H1 (cell line): ENCODE measurements around the gene CCDC7.

Source experiments
- CHD2 ChIP-seq: IDR thresholded peaks from 2 replicates; pipeline ENCODE4 v1.6.1; 2012; ENCODE audit warnings: low read length, improper control_type of control experiment
- CREB1 ChIP-seq: IDR thresholded peaks from 2 replicates; pipeline ENCODE4 v1.6.1; 2012; ENCODE audit warnings: inconsistent platforms
- CTCF ChIP-seq, 3 experiments: IDR thresholded peaks; 1 replicate in 2 of 3; 2 replicates in 1 of 3; pipeline versions ENCODE4 v1.5.1 to v1.6.1; 2011; ENCODE audit warnings: low read length in 3 of 3, mild to moderate bottlenecking in 3 of 3, inconsistent platforms in 2 of 3, low read depth in 1 of 3, moderate library complexity in 1 of 3; ENCODE audit not compliant: insufficient read depth in 1 of 3; ENCODE audit errors: control extremely low read depth in 1 of 3
- EP300 ChIP-seq, 2 experiments: IDR thresholded peaks; 1 replicate in 1 of 2; 2 replicates in 1 of 2; pipeline ENCODE4 v1.6.1; 2011 to 2012; ENCODE audit warnings: low read depth in 2 of 2, low read length in 2 of 2, mild to moderate bottlenecking in 2 of 2, borderline replicate concordance in 1 of 2, inconsistent platforms in 1 of 2, moderate library complexity in 1 of 2
- HDAC6 ChIP-seq: IDR thresholded peaks from one replicate; pipeline ENCODE4 v1.7.1; 2012; ENCODE audit warnings: low read depth, mild to moderate bottlenecking, inconsistent platforms, low read length, moderate library complexity
- MAFK ChIP-seq: IDR thresholded peaks from 2 replicates; pipeline ENCODE4 v1.6.1; 2012; ENCODE audit warnings: low read depth, mild to moderate bottlenecking, improper control_type of control experiment, low read length
- MAX ChIP-seq: IDR thresholded peaks from 2 replicates; pipeline ENCODE4 v1.6.1; 2012; ENCODE audit warnings: inconsistent platforms
- POLR2A ChIP-seq, 2 experiments: IDR thresholded peaks; 1 replicate in 1 of 2; 2 replicates in 1 of 2; pipeline ENCODE4 v1.6.1; 2011; ENCODE audit warnings: low read depth in 2 of 2, low read length in 2 of 2, mild to moderate bottlenecking in 2 of 2; ENCODE audit errors: control extremely low read depth in 1 of 2
- POLR2AphosphoS5 ChIP-seq: IDR thresholded peaks from 2 replicates; pipeline ENCODE4 v1.6.1; 2011; ENCODE audit warnings: low read depth, low read length
- RFX5 ChIP-seq: IDR thresholded peaks from 2 replicates; pipeline ENCODE4 v1.6.1; 2011; ENCODE audit warnings: low read depth, low read length, improper control_type of control experiment, borderline replicate concordance
- SIN3A ChIP-seq, 2 experiments: IDR thresholded peaks in 1 of 2; conservative IDR thresholded peaks in 1 of 2; 2 replicates each; pipeline ENCODE4 v1.6.1; 2011 to 2012; ENCODE audit warnings: low read length in 2 of 2, improper control_type of control experiment in 1 of 2, low read depth in 1 of 2, mild to moderate bottlenecking in 1 of 2
- YY1 ChIP-seq: IDR thresholded peaks from 2 replicates; pipeline ENCODE4 v1.6.1; 2011; ENCODE audit warnings: low read depth, mild to moderate bottlenecking, low read length

- no peak for TF ChIP-seq RFX5
- TF ChIP-seq EP300 (IDR thresholded peaks at IDR 0.05; ENCODE audit: borderline replicate concordance in 1 of 2, low read depth in 2 of 2, low read length in 2 of 2): no peak
- no peak for TF ChIP-seq HDAC6
- no peak for TF ChIP-seq MAX
- TF ChIP-seq YY1: no peak
- TF ChIP-seq POLR2AphosphoS5: no peak
- TF ChIP-seq CTCF (IDR thresholded peaks at IDR 0.05; ENCODE audit: control extremely low read depth in 1 of 3, insufficient read depth in 1 of 3, low read depth in 1 of 3, low read length in 3 of 3): no peak
- TF ChIP-seq CHD2: no peak
- no peak for TF ChIP-seq CREB1
- TF ChIP-seq SIN3A (conservative IDR thresholded peaks at IDR 0.05 in 1 of 2, IDR thresholded peaks at IDR 0.05 in 1 of 2; ENCODE audit: low read depth in 1 of 2, low read length in 2 of 2): no peak
- no peak for TF ChIP-seq POLR2A (IDR thresholded peaks at IDR 0.05; ENCODE audit: control extremely low read depth in 1 of 2, low read depth in 2 of 2, low read length in 2 of 2)
- TF ChIP-seq MAFK: no peak
These were observed 298.4 kb downstream of the CCDC7 start for GRCh38 chr10:32744321-32744720.
